NCI-H524 (cell line): ENCODE measurements around the gene RNF207.

Experiments used
- DNase-seq, 2 experiments: peaks; one replicate each; lab custom pipeline; 2025; lab: John Stamatoyannopoulos, UW

The RNF207 gene

DNA sequence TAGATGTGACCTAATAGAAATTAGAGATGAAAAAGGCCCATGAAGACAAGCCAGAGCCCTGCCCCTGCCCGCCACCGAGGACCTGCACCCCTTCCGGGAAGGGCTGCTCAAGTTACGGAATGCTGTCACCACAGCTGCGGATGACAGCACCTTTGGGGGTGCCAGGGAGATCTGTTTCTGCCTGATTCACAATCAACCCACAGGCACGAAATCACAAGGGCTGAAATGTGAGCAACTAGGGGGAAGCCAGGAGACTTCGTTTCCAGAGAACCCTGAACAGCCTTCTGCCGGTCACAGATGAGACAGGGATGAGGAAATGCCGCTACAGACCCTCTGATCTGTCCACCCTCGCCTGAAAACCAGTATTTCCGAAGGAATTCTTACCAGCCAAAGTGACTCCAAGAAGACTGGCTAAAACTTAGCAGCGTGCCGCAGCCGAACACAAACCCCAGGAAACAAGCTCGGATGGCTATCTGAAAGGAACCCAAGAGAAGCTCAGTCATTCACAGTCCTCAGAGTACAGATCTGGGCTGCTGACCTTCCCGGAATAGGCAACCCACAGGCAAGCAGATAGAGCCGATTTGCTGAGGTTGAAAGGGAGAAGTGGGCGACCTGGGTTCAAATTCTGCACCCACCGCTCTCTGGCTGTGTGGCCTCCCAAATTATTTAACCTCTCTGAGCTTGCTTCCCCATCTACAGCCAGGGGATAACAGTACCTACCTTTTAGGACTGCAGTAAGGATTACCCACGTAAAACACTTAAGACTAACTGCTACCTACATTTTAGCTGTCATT lies 28.8 kb downstream of the RNF207 start:
- no peak for DNase-seq

DNA sequence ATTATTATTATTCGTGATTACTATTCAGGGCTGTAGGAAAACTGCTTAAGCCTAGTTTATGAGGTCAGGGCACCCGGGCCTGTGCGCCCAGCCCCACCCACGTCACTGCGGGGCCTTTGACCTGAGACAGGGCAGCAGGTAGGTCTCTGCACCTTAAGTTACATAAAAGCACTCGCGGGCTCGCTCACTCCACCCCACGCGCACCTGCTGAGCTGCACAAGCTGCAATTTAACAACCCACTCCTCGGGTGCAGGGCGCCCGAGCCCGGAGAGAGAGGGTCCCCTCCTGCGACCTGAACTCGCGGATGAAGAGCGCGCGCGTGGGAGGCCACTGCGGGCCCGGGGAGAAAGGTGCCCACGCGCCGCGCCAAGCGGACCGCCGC lies 29.4 kb downstream of the RNF207 start:
- no peak for DNase-seq

DNA sequence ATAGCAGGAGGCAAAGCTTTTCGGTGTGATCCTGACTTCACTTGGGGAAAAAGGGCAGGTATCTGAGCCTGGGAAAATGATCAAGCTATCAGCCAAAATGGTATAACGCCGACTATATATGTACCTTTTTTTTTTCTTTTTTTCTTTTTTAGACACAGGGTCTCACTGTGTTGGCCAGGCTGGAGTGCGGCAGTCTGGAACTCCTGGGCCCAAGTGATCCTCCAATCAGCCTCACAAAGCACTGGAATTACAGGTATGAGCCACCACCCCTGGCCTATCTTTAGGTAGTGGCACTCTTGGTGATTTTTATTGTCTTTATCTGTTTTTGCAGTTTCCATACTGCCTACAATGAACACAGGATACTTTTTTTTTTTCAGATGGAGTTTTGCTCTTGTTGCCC lies 31.2 kb downstream of the RNF207 start:
- no peak for DNase-seq

GRCh38 chr1:6239213-6239752 lies 33.4 kb downstream of the RNF207 start:
- no peak for DNase-seq

DNA sequence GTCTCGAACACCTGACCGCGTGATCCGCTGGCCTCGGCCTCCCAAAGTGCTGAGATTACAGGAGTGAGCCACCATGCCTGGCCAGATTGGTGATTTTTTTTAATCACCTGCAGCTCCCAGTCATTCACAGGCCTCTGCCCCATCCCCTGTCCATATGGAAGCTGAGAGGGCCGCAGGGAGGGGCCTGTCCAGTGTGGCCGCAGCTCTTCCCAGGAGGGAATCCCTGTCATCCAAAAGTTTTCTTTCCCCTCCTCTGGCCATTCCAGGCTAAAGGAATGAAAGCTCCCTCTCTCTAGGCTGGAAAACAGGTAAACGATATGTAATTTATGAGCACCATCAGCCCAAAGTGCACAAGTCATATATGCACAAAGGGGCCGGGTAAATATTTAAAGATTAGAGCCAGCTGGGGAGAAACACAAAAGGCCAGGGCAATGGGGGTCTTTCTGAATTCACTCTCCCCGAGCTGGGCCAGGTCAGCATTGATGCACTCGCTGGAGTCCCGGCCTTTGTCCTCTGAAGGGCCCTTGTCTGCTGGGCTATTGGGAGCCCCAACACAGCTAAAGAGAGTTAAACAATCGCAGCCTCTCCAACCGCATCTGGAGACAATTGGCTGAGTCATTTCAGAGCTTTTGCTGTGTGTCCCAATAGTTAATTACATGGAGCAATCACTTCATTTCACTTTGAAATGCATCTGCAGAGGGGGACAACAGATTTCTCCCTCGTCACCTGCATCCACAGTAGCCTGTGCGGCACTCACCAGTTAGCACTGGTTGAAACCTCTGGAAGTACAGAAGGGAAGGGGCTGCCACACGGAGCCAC lies 34.2 kb downstream of the RNF207 start:
- no peak for DNase-seq

GRCh38 chr1:6241107-6241886 lies 35.4 kb downstream of the RNF207 start:
- DNase-seq = no peak

DNA sequence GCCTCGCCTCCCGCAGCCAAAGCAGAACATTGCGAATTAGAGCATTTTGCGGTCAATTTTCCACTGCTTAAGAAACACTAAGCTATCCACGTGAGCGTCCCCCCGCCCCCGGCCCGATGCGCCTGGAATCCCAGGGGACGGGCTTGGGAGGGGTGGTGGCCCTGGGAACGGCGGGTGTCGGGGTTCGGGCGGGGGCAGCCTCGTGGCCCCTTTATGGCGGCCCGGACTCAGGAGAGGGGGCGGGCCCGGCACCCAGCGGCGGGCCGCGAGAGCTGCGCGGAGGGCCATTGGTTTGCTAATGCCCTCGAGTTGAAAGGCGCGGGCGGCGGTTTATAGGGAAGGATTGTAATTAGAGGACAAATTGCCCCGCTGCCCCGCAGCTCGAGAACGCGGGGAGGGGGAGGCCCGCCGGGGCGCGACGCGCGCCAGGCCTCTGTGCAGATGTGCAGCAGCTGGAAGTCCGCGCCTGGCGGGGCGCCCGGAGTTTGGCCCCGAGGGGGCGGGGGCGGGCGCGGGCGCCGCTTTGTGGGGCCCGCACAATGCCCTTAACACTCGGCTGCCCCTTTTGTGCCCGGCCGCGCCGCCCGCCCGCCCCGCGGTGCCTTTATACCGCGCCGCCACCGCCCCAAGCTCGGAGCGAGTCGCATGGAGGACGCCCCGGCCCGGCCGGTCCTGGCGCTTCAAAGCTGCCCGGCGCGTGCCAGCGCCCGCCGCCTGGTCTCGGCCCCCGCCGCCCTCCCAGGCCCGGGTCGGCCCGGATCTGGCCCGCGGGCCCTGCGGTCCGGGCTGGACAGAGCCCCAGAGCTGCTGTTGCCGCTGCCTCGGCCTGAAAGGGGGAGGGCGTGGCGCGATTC lies 36.2 kb downstream of the RNF207 start:
- DNase-seq = peak in 1 of 2 experiments; percentile 30

- peak in 1 of 2 experiments; percentile 23 for DNase-seq
Measured at GRCh38 chr1:6243053-6243834, 37.3 kb downstream of the RNF207 start.

DNA sequence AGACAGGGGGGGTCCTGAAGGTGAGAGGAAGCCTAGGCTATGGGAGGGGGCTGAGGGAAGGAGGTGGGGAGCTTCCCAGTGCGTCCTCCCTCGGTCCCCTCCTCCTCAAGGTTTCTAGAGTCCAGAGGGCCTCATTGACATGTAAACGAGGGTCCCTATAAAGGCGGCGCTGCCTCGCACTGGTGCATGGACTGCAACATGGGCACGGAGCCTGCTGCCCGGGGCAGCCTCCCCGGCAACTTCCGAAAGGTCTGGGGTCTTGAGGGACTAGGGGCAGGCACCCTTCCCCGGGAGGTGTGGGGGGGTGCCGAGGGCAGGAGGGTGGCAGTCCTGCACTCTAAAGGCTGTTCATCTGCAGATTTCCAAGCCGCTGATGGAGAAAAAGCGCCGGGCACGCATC lies 38.1 kb downstream of the RNF207 start, which contains the start of gene HES3:
TSS of gene HES3 (plus strand) at position 187 of the 400 bp plus-strand sequence. CDS start at position 374, 187 bp downstream.
- DNase-seq = no peak

DNA sequence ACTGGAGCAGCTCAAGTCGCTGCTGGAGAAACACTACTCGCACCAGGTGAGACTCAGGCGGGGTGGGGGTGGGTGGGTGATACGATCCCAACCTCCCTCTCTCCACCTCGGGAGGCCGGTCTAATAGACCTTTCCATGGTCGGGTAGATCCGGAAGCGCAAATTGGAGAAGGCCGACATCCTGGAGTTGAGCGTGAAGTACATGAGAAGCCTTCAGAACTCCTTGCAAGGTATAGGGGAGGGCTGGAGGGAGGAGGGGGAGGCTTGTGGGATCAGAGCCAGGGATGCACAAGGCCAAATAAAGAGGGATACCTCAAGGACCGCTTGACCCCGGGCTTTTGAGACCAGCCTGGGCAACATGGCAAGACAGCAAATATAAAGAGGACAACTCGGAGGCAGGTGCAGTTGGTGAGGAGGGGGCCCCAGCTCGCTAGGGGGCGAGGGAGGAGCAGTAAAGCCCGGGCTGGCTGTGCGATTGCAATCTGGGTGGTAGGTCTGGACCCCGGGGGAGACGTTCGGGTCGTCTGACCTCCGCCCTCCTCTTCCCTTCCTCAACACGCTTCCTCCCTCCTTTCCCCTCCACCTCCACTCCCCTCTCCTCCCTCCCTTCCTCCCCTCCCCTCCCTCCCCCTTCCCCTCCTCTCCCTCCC lies 38.6 kb downstream of the RNF207 start:
- no peak for DNase-seq

- DNase-seq = peak; percentile 25 to 74
Measured at GRCh38 chr1:6245086-6245868, 39.4 kb downstream of the RNF207 start.

DNA sequence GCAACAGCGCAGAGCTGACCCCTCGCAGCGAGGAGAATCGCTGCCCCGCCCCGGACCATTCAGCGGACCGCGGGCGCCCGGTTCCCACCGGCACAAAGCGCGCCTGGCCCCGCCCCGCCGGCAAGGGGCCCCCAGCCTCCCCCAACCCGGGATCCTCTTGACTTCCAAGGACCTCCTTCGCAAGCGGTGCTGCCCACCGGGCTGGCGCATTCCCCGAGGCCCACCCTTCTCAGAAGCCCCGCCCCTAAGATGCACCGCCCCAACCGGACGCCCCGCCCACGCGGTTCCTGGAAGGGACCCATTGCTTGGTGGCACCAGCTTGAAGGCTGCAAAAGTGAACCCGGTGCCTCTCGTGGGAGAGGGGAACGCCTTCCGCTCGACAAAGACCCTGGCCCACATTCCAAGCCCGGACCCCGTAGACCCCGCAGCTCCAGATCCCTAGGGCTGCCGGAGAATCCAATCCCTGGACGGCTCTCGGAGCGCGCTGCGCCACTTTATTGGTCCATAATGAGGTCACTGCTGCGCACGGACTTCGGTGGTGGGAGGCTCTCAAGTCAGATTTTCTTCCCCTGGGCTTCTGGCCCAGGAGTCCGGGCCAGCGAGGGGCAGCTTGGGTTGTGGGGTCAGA lies 40.1 kb downstream of the RNF207 start:
- peak; percentile 78 to 80 for DNase-seq

GRCh38 chr1:6246497-6247467 lies 40.9 kb downstream of the RNF207 start:
- peak; percentile 79 to 81 for DNase-seq

DNA sequence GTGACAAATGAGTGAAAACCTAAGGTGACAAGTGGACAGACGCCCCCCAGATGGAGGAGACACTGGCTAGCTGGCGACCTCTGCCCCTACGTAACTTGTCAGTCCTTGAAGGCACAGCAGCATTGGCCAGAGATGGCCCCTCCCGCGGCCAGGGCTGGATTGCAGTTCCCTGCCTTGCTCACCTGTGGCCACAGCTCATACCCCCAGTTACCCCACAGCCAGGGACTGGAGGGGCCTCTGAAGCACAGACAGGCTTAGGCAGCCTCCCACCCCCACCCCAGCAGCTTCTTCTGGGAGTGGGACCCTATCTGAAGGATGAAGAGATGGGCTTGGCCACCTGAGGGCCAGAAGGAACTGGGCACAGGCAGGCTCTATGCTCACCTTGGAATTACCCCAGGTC lies 41.7 kb downstream of the RNF207 start:
- no peak for DNase-seq

DNA sequence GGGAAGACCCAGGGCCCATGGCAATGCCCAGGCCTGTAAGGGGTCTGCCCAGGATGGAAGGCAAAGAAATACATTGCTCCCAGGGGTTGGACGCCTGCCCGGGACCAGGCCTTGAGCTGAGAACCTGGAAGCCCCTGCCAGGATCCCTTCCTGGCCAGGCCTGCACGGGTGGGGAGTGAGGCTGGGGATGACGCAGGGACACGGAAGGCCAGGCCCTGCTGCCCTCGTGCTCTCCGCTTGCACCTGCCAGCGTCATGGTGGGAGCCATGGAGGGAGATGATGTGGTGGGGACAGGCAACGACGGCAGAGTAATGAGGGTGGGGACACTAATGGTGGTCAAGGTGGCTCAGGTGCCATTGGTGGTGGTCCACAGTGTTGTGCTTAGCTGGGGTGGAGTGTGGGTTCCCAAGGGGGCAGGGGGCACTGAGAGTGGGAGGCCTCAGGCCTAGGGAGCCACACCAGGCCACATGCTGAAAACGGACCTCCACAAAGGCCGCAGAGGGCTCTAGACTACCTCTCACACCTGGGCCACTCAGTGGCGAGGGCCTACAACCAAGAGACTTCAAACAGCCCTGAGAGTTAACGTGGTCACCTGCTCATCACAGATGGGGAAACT lies 42.4 kb downstream of the RNF207 start:
- no peak for DNase-seq

DNA sequence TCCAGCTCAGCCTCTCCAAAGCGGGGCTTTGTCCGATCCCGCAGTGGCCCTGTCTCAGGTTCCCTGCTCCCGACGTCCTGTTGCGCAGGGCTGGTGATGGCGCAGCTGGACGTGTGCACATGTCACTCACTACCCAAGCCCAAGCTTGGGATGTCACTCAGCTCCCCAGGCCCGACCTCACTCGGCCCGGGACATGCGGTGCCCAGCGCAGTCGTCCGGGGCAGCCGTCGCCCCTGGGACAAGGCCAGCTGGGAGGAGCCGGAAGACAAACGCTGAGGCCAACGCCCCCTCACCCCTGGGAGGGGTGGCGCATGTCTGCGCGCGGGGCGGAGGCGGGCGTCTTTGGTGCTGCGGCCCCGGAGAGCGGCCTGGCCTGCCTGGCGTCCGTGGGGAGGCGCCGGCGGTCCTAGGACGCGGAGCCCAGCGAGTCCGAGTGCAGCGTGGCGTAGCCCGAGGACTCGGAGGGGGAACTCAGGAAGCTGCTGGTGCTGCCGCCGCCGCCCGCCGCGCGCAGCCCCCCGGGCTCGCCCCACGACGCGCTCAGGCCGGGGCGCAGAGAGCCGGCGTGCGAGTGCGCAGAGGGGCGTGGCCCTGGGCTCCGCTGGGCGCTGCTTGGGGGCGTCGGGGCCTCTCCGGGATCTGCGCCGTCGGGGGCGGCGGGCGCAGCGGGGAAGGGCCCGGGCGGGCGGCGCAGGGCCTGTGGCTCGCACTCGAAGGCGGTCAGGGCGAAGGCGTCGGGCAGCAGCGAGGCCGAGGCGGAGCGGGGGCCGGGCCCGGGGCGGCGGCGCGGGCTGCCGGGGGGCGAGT lies 43.2 kb downstream of the RNF207 start:
- peak in 1 of 2 experiments; percentile 34 for DNase-seq
